PC-3 (cell line): Measurements from ENCODE around the gene RGPD3.
"Not testable (repeated sequence)": the region's sequence is repeated elsewhere in the genome, so short reads cannot be mapped to it uniquely, and the experiment has no call there.

ENCODE experiments used
- EZH2 ChIP-seq: fragments of 300-600 bp; sonication (generic); IDR thresholded peaks from one replicate; pipeline ENCODE4 v1.6.1; 2017; ENCODE audit warnings: antibody characterized with exemption, mild to moderate bottlenecking, low read length; ENCODE audit not compliant: unreplicated experiment
- EZH2phosphoT487 ChIP-seq: fragments of 300-600 bp; sonication (generic); IDR thresholded peaks from 2 replicates; pipeline ENCODE4 v1.6.1; 2018; ENCODE audit warnings: mild to moderate bottlenecking, antibody characterized with exemption, low read length, borderline replicate concordance
- TF ChIP-seq, protein P1 (sequence below): fragments of 300-600 bp; sonication (generic); conservative IDR thresholded peaks from 2 replicates; pipeline ENCODE4 v1.5.1; 2017; ENCODE audit warnings: antibody characterized with exemption, low read depth, mild to moderate bottlenecking, low read length

DNA sequence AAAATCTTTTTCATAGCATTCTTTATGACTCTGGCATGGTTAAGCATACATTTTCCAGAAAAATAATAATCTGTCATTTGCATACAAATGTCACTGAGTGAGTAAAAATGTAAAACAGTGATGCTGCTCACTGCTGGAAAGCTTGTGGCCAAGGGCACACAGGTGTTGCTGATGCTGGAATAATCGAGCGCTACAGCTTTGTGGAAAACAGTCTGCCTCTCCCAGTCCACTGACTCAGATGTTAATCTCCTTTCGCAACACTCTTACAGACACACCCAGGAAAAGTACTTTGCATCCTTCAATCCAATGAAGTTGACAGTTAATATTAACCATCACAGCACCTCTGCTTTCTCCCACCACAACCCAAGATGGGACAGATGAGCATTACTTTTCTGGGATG, 46.6 kb upstream of the RGPD3 start:
- TF ChIP-seq, protein P1, sequence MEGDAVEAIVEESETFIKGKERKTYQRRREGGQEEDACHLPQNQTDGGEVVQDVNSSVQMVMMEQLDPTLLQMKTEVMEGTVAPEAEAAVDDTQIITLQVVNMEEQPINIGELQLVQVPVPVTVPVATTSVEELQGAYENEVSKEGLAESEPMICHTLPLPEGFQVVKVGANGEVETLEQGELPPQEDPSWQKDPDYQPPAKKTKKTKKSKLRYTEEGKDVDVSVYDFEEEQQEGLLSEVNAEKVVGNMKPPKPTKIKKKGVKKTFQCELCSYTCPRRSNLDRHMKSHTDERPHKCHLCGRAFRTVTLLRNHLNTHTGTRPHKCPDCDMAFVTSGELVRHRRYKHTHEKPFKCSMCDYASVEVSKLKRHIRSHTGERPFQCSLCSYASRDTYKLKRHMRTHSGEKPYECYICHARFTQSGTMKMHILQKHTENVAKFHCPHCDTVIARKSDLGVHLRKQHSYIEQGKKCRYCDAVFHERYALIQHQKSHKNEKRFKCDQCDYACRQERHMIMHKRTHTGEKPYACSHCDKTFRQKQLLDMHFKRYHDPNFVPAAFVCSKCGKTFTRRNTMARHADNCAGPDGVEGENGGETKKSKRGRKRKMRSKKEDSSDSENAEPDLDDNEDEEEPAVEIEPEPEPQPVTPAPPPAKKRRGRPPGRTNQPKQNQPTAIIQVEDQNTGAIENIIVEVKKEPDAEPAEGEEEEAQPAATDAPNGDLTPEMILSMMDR: not testable (repeated sequence)
- not testable (repeated sequence) for TF ChIP-seq EZH2, EZH2phosphoT487
